ENCODE data around the gene PDZD7.

PDZD7 gene

GRCh38 chr10:101010329-101010728 lies 20.6 kb downstream of the PDZD7 start:
- Mint-ChIP-seq H3K9me3 (no peaks in the 10 kb centered on the region), H3K27me3 (ENCODE audit: low read depth) (peaks cover 11% of the 10 kb centered on the region), H3K4me1 (peaks cover 21% of the 10 kb centered on the region), H3K36me3 (ENCODE audit: low read depth) (peaks cover 5% of the 10 kb centered on the region), H3K4me3 (no peak overlapping the region), H3K27ac (no peak overlapping the region)
- TF ChIP-seq, protein P1, sequence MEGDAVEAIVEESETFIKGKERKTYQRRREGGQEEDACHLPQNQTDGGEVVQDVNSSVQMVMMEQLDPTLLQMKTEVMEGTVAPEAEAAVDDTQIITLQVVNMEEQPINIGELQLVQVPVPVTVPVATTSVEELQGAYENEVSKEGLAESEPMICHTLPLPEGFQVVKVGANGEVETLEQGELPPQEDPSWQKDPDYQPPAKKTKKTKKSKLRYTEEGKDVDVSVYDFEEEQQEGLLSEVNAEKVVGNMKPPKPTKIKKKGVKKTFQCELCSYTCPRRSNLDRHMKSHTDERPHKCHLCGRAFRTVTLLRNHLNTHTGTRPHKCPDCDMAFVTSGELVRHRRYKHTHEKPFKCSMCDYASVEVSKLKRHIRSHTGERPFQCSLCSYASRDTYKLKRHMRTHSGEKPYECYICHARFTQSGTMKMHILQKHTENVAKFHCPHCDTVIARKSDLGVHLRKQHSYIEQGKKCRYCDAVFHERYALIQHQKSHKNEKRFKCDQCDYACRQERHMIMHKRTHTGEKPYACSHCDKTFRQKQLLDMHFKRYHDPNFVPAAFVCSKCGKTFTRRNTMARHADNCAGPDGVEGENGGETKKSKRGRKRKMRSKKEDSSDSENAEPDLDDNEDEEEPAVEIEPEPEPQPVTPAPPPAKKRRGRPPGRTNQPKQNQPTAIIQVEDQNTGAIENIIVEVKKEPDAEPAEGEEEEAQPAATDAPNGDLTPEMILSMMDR (IDR thresholded peaks at IDR 0.05; ENCODE audit: unreplicated experiment in 3 of 3) = no peak

DNA sequence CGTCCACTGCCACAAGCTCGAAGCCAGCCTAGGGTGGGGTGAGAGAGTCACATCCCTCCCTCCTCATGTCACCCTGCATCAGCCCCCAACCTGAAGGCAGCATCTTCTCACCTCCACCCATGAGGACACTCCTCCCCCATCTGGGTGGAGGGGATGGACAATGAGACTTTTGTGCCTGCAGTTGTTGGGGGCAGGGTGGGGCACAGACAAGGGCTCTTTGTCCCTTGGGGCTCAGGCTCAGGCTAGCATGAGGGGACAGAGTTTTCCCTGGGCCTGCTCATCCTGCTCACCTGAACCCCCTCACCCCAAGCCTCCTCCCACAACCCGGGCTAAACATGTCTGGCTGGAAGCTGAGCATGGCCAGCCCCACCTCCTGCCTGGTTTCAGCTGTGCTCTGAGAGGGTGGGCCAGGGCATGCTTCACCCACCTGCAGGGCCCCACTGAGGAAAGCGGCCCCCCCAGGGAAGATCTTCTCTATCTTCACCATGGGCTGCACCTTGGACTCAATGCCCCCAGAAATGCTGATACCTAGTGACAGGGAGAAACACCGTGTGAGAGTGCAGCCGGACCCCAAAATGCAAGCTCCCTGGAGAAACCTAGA lies 22.0 kb downstream of the PDZD7 start:
- Mint-ChIP-seq H3K4me3 (no peak overlapping the region), H3K27me3 (ENCODE audit: low read depth) (no peaks in the 10 kb centered on the region), H3K4me1 (peaks cover 11% of the 10 kb centered on the region), H3K36me3 (ENCODE audit: low read depth) (peaks cover 11% of the 10 kb centered on the region), H3K9me3 (no peaks in the 10 kb centered on the region), H3K27ac (no peak overlapping the region)
- TF ChIP-seq, protein P1 (IDR thresholded peaks at IDR 0.05; ENCODE audit: unreplicated experiment in 3 of 3) = no peak

GRCh38 chr10:101007915-101008822 lies 22.8 kb downstream of the PDZD7 start:
- Mint-ChIP-seq H3K9me3 (no peaks in the 10 kb centered on the region), H3K4me3 (no peak overlapping the region), H3K4me1 (peaks cover 9% of the 10 kb centered on the region), H3K27me3 (ENCODE audit: low read depth) (no peaks in the 10 kb centered on the region), H3K36me3 (ENCODE audit: low read depth) (peaks cover 18% of the 10 kb centered on the region), H3K27ac (peak overlapping the region in 2 of 3 experiments; percentile 24 to 54)
- TF ChIP-seq, protein P1 (IDR thresholded peaks at IDR 0.05; ENCODE audit: unreplicated experiment in 3 of 3) = no peak

- Mint-ChIP-seq H3K36me3 (ENCODE audit: low read depth) (peaks cover 20% of the 10 kb centered on the region), H3K9me3 (no peaks in the 10 kb centered on the region), H3K27me3 (ENCODE audit: low read depth) (no peaks in the 10 kb centered on the region)
Measured at GRCh38 chr10:101007099-101007711, 23.7 kb downstream of the PDZD7 start.

GRCh38 chr10:101006593-101007098 lies 24.3 kb downstream of the PDZD7 start:
- H3K36me3 Mint-ChIP-seq (ENCODE audit: low read depth) = peaks cover 20% of the 10 kb centered on the region
- peak overlapping the region in 1 of 3 experiments; percentile 45 for H3K27ac Mint-ChIP-seq
- no peaks in the 10 kb centered on the region for H3K9me3 Mint-ChIP-seq
- H3K4me1 Mint-ChIP-seq = peaks cover 8% of the 10 kb centered on the region
- TF ChIP-seq, protein P1 (IDR thresholded peaks at IDR 0.05; ENCODE audit: unreplicated experiment in 3 of 3) = no peak
- H3K4me3 Mint-ChIP-seq = no peak overlapping the region
- H3K27me3 Mint-ChIP-seq (ENCODE audit: low read depth) = no peaks in the 10 kb centered on the region

More at GRCh38 chr10:101007099-101007711, 23.7 kb downstream of the PDZD7 start:
- TF ChIP-seq, protein P1 (IDR thresholded peaks at IDR 0.05; ENCODE audit: unreplicated experiment in 3 of 3) = no peak
- H3K27ac Mint-ChIP-seq = peak overlapping the region in 1 of 3 experiments; percentile 45
- H3K4me3 Mint-ChIP-seq = no peak overlapping the region
- H3K4me1 Mint-ChIP-seq = peaks cover 7% of the 10 kb centered on the region

All from nephron (organoid).